ENCODE measurements around the gene SPON2. TPM values are rescaled to one million over a fixed set of nuclear protein-coding genes. Genes with fewer than 3 reads are reported as not detected.

Gene SPON2
- total RNA-seq, 1 experiment from 2014 or later: 2.3 TPM

DNA sequence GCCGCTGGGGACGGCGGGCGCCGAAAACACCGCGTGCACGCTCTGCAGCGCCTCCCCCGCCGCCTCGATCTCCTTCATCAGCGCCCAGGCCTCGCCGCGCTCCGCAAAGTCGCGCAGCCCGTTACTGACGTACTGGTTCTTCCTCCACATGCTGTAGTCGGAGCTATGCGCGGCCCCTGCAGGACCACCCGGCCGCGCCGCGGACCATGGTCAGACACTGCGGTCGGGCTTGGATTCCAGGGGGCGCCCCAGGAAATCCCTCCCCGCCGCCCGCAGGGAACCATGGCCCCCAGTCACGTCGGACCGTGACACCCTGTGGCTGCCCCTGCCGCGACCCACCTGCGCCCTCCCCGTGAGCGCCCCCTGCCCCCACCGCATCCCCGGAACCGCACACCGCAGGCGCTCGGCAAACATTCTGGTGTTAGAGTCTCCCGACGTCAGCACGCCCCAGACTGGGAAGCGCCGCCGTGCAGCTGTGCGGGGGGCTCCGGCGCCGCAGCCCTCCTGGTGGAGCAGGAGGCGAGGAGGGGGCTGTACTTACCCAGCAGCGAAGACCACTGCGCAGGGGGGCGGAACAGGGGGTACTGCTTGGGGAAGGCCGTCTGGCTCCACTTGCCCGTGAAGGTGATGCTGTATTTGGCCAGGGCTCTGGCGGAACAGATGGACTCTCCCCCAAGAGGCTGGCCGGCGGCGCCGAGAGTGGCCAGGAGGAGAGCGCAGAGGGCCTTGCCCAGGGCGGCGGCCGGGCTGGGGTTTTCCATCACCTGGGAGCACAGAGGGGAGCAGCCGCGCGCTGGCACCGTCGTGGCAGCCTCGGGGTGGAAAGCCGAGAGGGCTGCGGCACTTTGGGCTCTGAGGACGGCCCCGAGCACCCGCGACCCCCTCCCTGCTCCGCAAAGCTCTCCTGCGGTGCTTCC lies 814 bp downstream of the SPON2 start:
- no peaks in the 10 kb centered on the region for H3K36me3 Mint-ChIP-seq (ENCODE audit: insufficient read depth in 1 of 3, low read depth in 3 of 3)
- Histone ChIP-seq H3K23ac (ENCODE audit: insufficient read length, low read depth, low read length) (no peak overlapping the region), H2BK12ac (ENCODE audit: insufficient read length, low read depth, low read length) (no peak overlapping the region), H3K18ac (ENCODE audit: insufficient read length, low read depth, low read length) (no peak overlapping the region), H2AK5ac (ENCODE audit: insufficient read length, low read length) (no peak overlapping the region), H3K79me2 (ENCODE audit: insufficient read depth, low read length) (no peaks in the 10 kb centered on the region), H3K4me1 (ENCODE audit: insufficient read depth, low read length) (no peaks in the 10 kb centered on the region), H3K27me3 (ENCODE audit: insufficient read depth, low read length) (peaks cover 48% of the 10 kb centered on the region; the same call in 1 of the 2 replicates), H2BK20ac (ENCODE audit: low read depth, low read length, poor library complexity, severe bottlenecking) (no peak overlapping the region), H3K14ac (ENCODE audit: insufficient read depth, low read length) (no peak overlapping the region), H3K56ac (ENCODE audit: insufficient read length, low read depth, low read length) (no peak overlapping the region), H4K8ac (replicated peaks; ENCODE audit: insufficient read length, low read depth, low read length) (no peak overlapping the region), H3K4ac (ENCODE audit: low read depth, low read length) (no peak overlapping the region), H4K91ac (ENCODE audit: insufficient read length, low read depth, low read length) (no peak overlapping the region), H2AFZ (ENCODE audit: low read length) (no peak overlapping the region), H4K5ac (ENCODE audit: insufficient read length, low read depth, low read length) (no peak overlapping the region), H3K4me2 (ENCODE audit: insufficient read depth, insufficient read length, low read length) (peak overlapping the region; percentile 30), H4K20me1 (ENCODE audit: control insufficient read depth, insufficient read depth, insufficient read length) (no peaks in the 10 kb centered on the region), H3K23me2 (ENCODE audit: insufficient read length, low read depth, low read length, poor library complexity, severe bottlenecking) (peaks cover 11% of the 10 kb centered on the region), H3K9ac (ENCODE audit: extremely low read depth, insufficient read length, low read length) (no peak overlapping the region), H2BK15ac (ENCODE audit: low read depth, low read length) (no peak overlapping the region), H2BK5ac (ENCODE audit: insufficient read length, low read length) (no peak overlapping the region), H3T11ph (ENCODE audit: low read length) (no peak overlapping the region), H3K9me3 (ENCODE audit: control insufficient read depth, low read depth, low read length) (no peaks in the 10 kb centered on the region), H3K27ac (ENCODE audit: insufficient read length, low read depth, low read length) (no peak overlapping the region), H2BK120ac (ENCODE audit: low read depth, low read length, poor library complexity, severe bottlenecking) (no peak overlapping the region), H3K79me1 (ENCODE audit: insufficient read depth, low read depth, low read length, poor library complexity, severe bottlenecking) (no peaks in the 10 kb centered on the region)
- peak overlapping the region; percentile 8 to 74 for H3K4me3 Mint-ChIP-seq
- no CpG with 5 or more reads among the region's 88 CpGs for WGBS (ENCODE audit: extremely low coverage, insufficient read length, low lambda C conversion rate)
- DNase-seq: peak; percentile 59
- H3K9me3 Mint-ChIP-seq: no peaks in the 10 kb centered on the region; a peak in 1 of 5 replicates
- H3K4me1 Mint-ChIP-seq: peaks cover 4 to 10% of the 10 kb centered on the region in 2 experiments; a peak in 3 of 4 replicates
- peaks cover 90% of the 10 kb centered on the region for H3K27me3 Mint-ChIP-seq (ENCODE audit: low read depth)
- TF ChIP-seq, protein P1, sequence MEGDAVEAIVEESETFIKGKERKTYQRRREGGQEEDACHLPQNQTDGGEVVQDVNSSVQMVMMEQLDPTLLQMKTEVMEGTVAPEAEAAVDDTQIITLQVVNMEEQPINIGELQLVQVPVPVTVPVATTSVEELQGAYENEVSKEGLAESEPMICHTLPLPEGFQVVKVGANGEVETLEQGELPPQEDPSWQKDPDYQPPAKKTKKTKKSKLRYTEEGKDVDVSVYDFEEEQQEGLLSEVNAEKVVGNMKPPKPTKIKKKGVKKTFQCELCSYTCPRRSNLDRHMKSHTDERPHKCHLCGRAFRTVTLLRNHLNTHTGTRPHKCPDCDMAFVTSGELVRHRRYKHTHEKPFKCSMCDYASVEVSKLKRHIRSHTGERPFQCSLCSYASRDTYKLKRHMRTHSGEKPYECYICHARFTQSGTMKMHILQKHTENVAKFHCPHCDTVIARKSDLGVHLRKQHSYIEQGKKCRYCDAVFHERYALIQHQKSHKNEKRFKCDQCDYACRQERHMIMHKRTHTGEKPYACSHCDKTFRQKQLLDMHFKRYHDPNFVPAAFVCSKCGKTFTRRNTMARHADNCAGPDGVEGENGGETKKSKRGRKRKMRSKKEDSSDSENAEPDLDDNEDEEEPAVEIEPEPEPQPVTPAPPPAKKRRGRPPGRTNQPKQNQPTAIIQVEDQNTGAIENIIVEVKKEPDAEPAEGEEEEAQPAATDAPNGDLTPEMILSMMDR (conservative IDR thresholded peaks at IDR 0.05): peak; percentile 24; the same call in 2 of the 3 replicates
- no peak overlapping the region for H3K27ac Mint-ChIP-seq

All from H9 (cell line).